Measurements from ENCODE around the gene CLCN7.

Gene CLCN7

GRCh38 chr16:1520461-1520860 is 45.6 kb upstream of the CLCN7 start:
- H3K4me2 ChIP-seq (ENCODE audit: low read length), result no peak overlapping the region
- H3K36me3 ChIP-seq (replicated peaks; ENCODE audit: low read depth, low read length), result no peaks in the 10 kb centered on the region
- no peak overlapping the region for H2AFZ ChIP-seq (ENCODE audit: low read depth, low read length)
- no peaks in the 10 kb centered on the region for H3K27me3 ChIP-seq (ENCODE audit: low read depth, low read length)
- H3K4me3 ChIP-seq (ENCODE audit: low read length), result no peak overlapping the region
- H3K9ac ChIP-seq (ENCODE audit: low read length), result no peak overlapping the region
- H3K9me3 ChIP-seq (ENCODE audit: insufficient read depth, low read length), result no peaks in the 10 kb centered on the region
- no peak for TF ChIP-seq CTCF (IDR thresholded peaks at IDR 0.05; ENCODE audit: low read depth, low read length)
- no peak for TF ChIP-seq EZH2phosphoT487 (IDR thresholded peaks at IDR 0.05; ENCODE audit: low read depth)
- H3K4me1 ChIP-seq (ENCODE audit: low read length), result no peaks in the 10 kb centered on the region
- H3K27ac ChIP-seq (ENCODE audit: low read length), result no peak overlapping the region
- H4K20me1 ChIP-seq (ENCODE audit: insufficient read depth, low read length), result no peaks in the 10 kb centered on the region
- H3K79me2 ChIP-seq (ENCODE audit: low read length), result no peaks in the 10 kb centered on the region

- H3K36me3 ChIP-seq (replicated peaks; ENCODE audit: low read depth, low read length), result no peaks in the 10 kb centered on the region
- no peak overlapping the region for H3K4me3 ChIP-seq (ENCODE audit: low read length)
- no peaks in the 10 kb centered on the region for H3K4me1 ChIP-seq (ENCODE audit: low read length)
- TF ChIP-seq EZH2phosphoT487 (IDR thresholded peaks at IDR 0.05; ENCODE audit: low read depth) (no peak), CTCF (IDR thresholded peaks at IDR 0.05; ENCODE audit: low read depth, low read length) (no peak)
- H3K79me2 ChIP-seq (ENCODE audit: low read length), result no peaks in the 10 kb centered on the region
- no peaks in the 10 kb centered on the region for H3K27me3 ChIP-seq (ENCODE audit: low read depth, low read length)
- no peaks in the 10 kb centered on the region for H3K9me3 ChIP-seq (ENCODE audit: insufficient read depth, low read length)
- no peak overlapping the region for H2AFZ ChIP-seq (ENCODE audit: low read depth, low read length)
- H3K9ac ChIP-seq (ENCODE audit: low read length), result no peak overlapping the region
- H4K20me1 ChIP-seq (ENCODE audit: insufficient read depth, low read length), result no peaks in the 10 kb centered on the region
- H3K27ac ChIP-seq (ENCODE audit: low read length), result no peak overlapping the region
- no peak overlapping the region for H3K4me2 ChIP-seq (ENCODE audit: low read length)
These were observed 45.0 kb upstream of the CLCN7 start for GRCh38 chr16:1519831-1520230.

GRCh38 chr16:1518626-1519135 is 43.9 kb upstream of the CLCN7 start:
- no peaks in the 10 kb centered on the region for H3K4me1 ChIP-seq (ENCODE audit: low read length)
- H3K27me3 ChIP-seq (ENCODE audit: low read depth, low read length), result no peaks in the 10 kb centered on the region
- no peak overlapping the region for H3K9ac ChIP-seq (ENCODE audit: low read length)
- no peaks in the 10 kb centered on the region for H3K79me2 ChIP-seq (ENCODE audit: low read length)
- TF ChIP-seq EZH2phosphoT487 (IDR thresholded peaks at IDR 0.05; ENCODE audit: low read depth) (no peak), CTCF (IDR thresholded peaks at IDR 0.05; ENCODE audit: low read depth, low read length) (no peak)
- H3K9me3 ChIP-seq (ENCODE audit: insufficient read depth, low read length), result no peaks in the 10 kb centered on the region
- H3K27ac ChIP-seq (ENCODE audit: low read length), result no peak overlapping the region
- no peaks in the 10 kb centered on the region for H3K36me3 ChIP-seq (replicated peaks; ENCODE audit: low read depth, low read length)
- H4K20me1 ChIP-seq (ENCODE audit: insufficient read depth, low read length), result no peaks in the 10 kb centered on the region
- H2AFZ ChIP-seq (ENCODE audit: low read depth, low read length), result no peak overlapping the region
- H3K4me3 ChIP-seq (ENCODE audit: low read length), result no peak overlapping the region
- H3K4me2 ChIP-seq (ENCODE audit: low read length), result no peak overlapping the region

- Histone ChIP-seq H3K9ac (ENCODE audit: low read length) (no peak overlapping the region), H3K4me2 (ENCODE audit: low read length) (no peak overlapping the region), H3K36me3 (replicated peaks; ENCODE audit: low read depth, low read length) (peaks cover 16% of the 10 kb centered on the region), H3K27ac (ENCODE audit: low read length) (no peak overlapping the region), H4K20me1 (ENCODE audit: insufficient read depth, low read length) (no peaks in the 10 kb centered on the region), H3K27me3 (ENCODE audit: low read depth, low read length) (no peaks in the 10 kb centered on the region), H3K4me1 (ENCODE audit: low read length) (no peaks in the 10 kb centered on the region), H2AFZ (ENCODE audit: low read depth, low read length) (no peak overlapping the region), H3K79me2 (ENCODE audit: low read length) (no peaks in the 10 kb centered on the region), H3K4me3 (ENCODE audit: low read length) (no peak overlapping the region), H3K9me3 (ENCODE audit: insufficient read depth, low read length) (no peaks in the 10 kb centered on the region)
- TF ChIP-seq CTCF (IDR thresholded peaks at IDR 0.05; ENCODE audit: low read depth, low read length), result no peak
- TF ChIP-seq EZH2phosphoT487 (IDR thresholded peaks at IDR 0.05; ENCODE audit: low read depth), result no peak
These were observed 39.7 kb upstream of the CLCN7 start for GRCh38 chr16:1514507-1514906.

Measured in OCI-LY3 (cell line).